Hematopoietic multipotent progenitor cell treated with erythropoietin and hydrocortisone succinate and interleukin-3 and kit ligand, for 17 days (in vitro differentiated cells): ENCODE results near the gene TBC1D22A.

Experiments used
- DNase-seq: peaks from one replicate; pipeline ENCODE4 v3.0.0-alpha.2; 2015; ENCODE audit warnings: low spot score

TBC1D22A gene

GRCh38 chr22:47082505-47082904 is 320.1 kb downstream of the TBC1D22A start:
- DNase-seq, result no peak

- DNase-seq, result no peak
These were observed 321.0 kb downstream of the TBC1D22A start for GRCh38 chr22:47083379-47083986.

- DNase-seq, result no peak
These were observed 321.8 kb downstream of the TBC1D22A start for GRCh38 chr22:47084226-47084625.

- no peak for DNase-seq
These were observed 324.3 kb downstream of the TBC1D22A start for GRCh38 chr22:47086596-47087248.

GRCh38 chr22:47088480-47089158 is 326.2 kb downstream of the TBC1D22A start:
- no peak for DNase-seq

- no peak for DNase-seq
These were observed 326.9 kb downstream of the TBC1D22A start for GRCh38 chr22:47089374-47089773.

- no peak for DNase-seq
These were observed 327.5 kb downstream of the TBC1D22A start for GRCh38 chr22:47089796-47090460.

- DNase-seq, result no peak
These were observed 328.3 kb downstream of the TBC1D22A start for GRCh38 chr22:47090591-47091245.

GRCh38 chr22:47091246-47091651 is 328.8 kb downstream of the TBC1D22A start:
- peak; percentile 9 for DNase-seq

- DNase-seq, result no peak
These were observed 329.7 kb downstream of the TBC1D22A start for GRCh38 chr22:47091921-47092700.

GRCh38 chr22:47092896-47093311 is 330.5 kb downstream of the TBC1D22A start:
- DNase-seq, result no peak

GRCh38 chr22:47093720-47094119 is 331.3 kb downstream of the TBC1D22A start:
- no peak for DNase-seq

GRCh38 chr22:47094861-47095330 is 332.4 kb downstream of the TBC1D22A start:
- DNase-seq, result no peak

- no peak for DNase-seq
These were observed 333.1 kb downstream of the TBC1D22A start for GRCh38 chr22:47095395-47096122.

- DNase-seq, result no peak
These were observed 335.7 kb downstream of the TBC1D22A start for GRCh38 chr22:47098121-47098520.

GRCh38 chr22:47098554-47098953 is 336.1 kb downstream of the TBC1D22A start:
- no peak for DNase-seq

- DNase-seq, result no peak
These were observed 337.6 kb downstream of the TBC1D22A start for GRCh38 chr22:47100019-47100418.

- no peak for DNase-seq
These were observed 338.3 kb downstream of the TBC1D22A start for GRCh38 chr22:47100646-47101200.

GRCh38 chr22:47101321-47101885 is 339.0 kb downstream of the TBC1D22A start:
- DNase-seq, result no peak

GRCh38 chr22:47102081-47102480 is 339.6 kb downstream of the TBC1D22A start:
- DNase-seq, result no peak
